HCT116 (cell line): ENCODE results near the gene PIP4P1. TPM values are rescaled to one million over a fixed set of nuclear protein-coding genes. Genes with fewer than 3 reads are reported as not detected.

ENCODE experiments used
- ATAC-seq: fragments of 200-7000 bp; cut with Tn5 transposase; 2 replicates; pipeline ENCODE4 v1.9.1; 2020; ENCODE audit warnings: mild to moderate bottlenecking, moderate library complexity
- BruUV-seq: library from RNA; stranded (reverse); fragments of 400-500 nt; replicated peaks from 2 replicates; lab custom pipeline; 2021; lab: Mats Ljungman, UMichigan
- CTCF ChIA-PET: fragments of 300-600 bp; sonication (Branson Sonifier 250); formaldehyde crosslinking; loops from one replicate; lab custom pipeline; 2021; ENCODE audit warnings: antibody characterized with exemption; lab: Charles Lee
- POLR2A ChIA-PET: fragments of 300-600, 350-600 bp; sonication (Branson Sonifier 250); formaldehyde crosslinking; loops from one replicate; lab custom pipeline; 2021; ENCODE audit warnings: antibody characterized with exemption; lab: Charles Lee
- RAD21 ChIA-PET, 2 experiments: fragments of 300-600 bp; sonication (Branson Sonifier 250); formaldehyde crosslinking; loops; one replicate each; lab custom pipeline; 2023; ENCODE audit warnings: low total read pairs in 2 of 2; ENCODE audit not compliant: uncharacterized antibody in 2 of 2, unreplicated experiment in 2 of 2, low non-redundant PET in 1 of 2; lab: Charles Lee
- DNase-seq: peaks from one replicate; pipeline ENCODE4 v3.0.0-alpha.2; 2010; ENCODE audit warnings: low read depth, low spot score
- H2AFZ ChIP-seq: fragments of 200-600 bp; shearing (Covaris generic), sonication (generic); 2 replicates; pipeline ENCODE4 v1.6.1; 2017; ENCODE audit warnings: low read depth, mixed run types, mixed read lengths, antibody characterized with exemption, low read length; ENCODE audit not compliant: poor library complexity, severe bottlenecking
- H3K27ac ChIP-seq: 2 replicates; pipeline ENCODE4 v1.5.1; 2012; ENCODE audit warnings: low read depth, low read length
- H3K27me3 ChIP-seq: fragments of 200-600 bp; sonication (generic); 2 replicates; pipeline ENCODE4 v1.6.1; 2016; ENCODE audit warnings: mixed run types, low read length, mixed read lengths; ENCODE audit not compliant: insufficient read depth
- H3K36me3 ChIP-seq, 2 experiments: fragments of 200-500 bp in 1 of 2; fragments of 200-600 bp in 1 of 2; sonication (Bioruptor generic) in 1 of 2; sonication (generic) in 1 of 2; 2 replicates each; pipeline versions ENCODE4 v1.5.1 to v1.6.1; 2014 to 2016; ENCODE audit warnings: low read length in 2 of 2, inconsistent platforms in 1 of 2, mixed read lengths in 1 of 2, mixed run types in 1 of 2; ENCODE audit not compliant: insufficient read depth in 2 of 2, control insufficient read depth in 1 of 2
- H3K4me1 ChIP-seq, 2 experiments: fragments of 200-600 bp in 1 of 2; sonication (generic) in 1 of 2; 2 replicates each; pipeline versions ENCODE4 v1.5.1 to v1.6.1; 2012 to 2017; ENCODE audit warnings: low read length in 2 of 2, inconsistent platforms in 1 of 2, mild to moderate bottlenecking in 1 of 2, mixed read lengths in 1 of 2, mixed run types in 1 of 2, moderate library complexity in 1 of 2; ENCODE audit not compliant: insufficient read depth in 2 of 2, control insufficient read depth in 1 of 2
- H3K4me2 ChIP-seq: fragments of 200-600 bp; sonication (generic); 2 replicates; pipeline ENCODE4 v1.6.1; 2017; ENCODE audit warnings: mixed run types, low read length, mixed read lengths
- H3K4me3 ChIP-seq, 2 experiments: fragments of 200-600 bp in 1 of 2; sonication (generic) in 1 of 2; replicated peaks in 1 of 2; 2 replicates each; pipeline ENCODE4 v1.5.1; 2011 to 2016; ENCODE audit warnings: low read length in 2 of 2, control low read depth in 1 of 2, low read depth in 1 of 2, mild to moderate bottlenecking in 1 of 2, mixed read lengths in 1 of 2, mixed run types in 1 of 2
- H3K79me2 ChIP-seq: fragments of 200-600 bp; sonication (generic); 2 replicates; pipeline ENCODE4 v1.6.1; 2017; ENCODE audit warnings: mild to moderate bottlenecking, mixed run types, low read length, moderate library complexity, mixed read lengths; ENCODE audit not compliant: insufficient read depth
- H3K9ac ChIP-seq: fragments of 200-600 bp; sonication (generic); 2 replicates; pipeline ENCODE4 v1.6.1; 2016; ENCODE audit warnings: low read length, mixed read lengths
- H3K9me2 ChIP-seq: fragments of 200-600 bp; sonication (generic), shearing (Covaris generic); 2 replicates; pipeline ENCODE4 v1.6.1; 2017; ENCODE audit warnings: mixed run types, mild to moderate bottlenecking, moderate library complexity; ENCODE audit not compliant: insufficient read depth
- H3K9me3 ChIP-seq, 2 experiments: fragments of 200-500 bp in 1 of 2; fragments of 200-600 bp in 1 of 2; sonication (Bioruptor generic) in 1 of 2; sonication (generic) in 1 of 2; 2 replicates each; pipeline ENCODE4 v1.6.1; 2014 to 2017; ENCODE audit warnings: low read length in 2 of 2, mixed read lengths in 2 of 2, inconsistent platforms in 1 of 2, low read depth in 1 of 2, mild to moderate bottlenecking in 1 of 2, mixed run types in 1 of 2, moderate library complexity in 1 of 2; ENCODE audit not compliant: control insufficient read depth in 1 of 2, insufficient read depth in 1 of 2
- H4K20me1 ChIP-seq: fragments of 200-600 bp; sonication (generic), shearing (Covaris generic); 2 replicates; pipeline ENCODE4 v1.6.1; 2017; ENCODE audit warnings: mixed run types, mild to moderate bottlenecking, moderate library complexity; ENCODE audit not compliant: insufficient read depth
- CEBPB ChIP-seq: IDR thresholded peaks from 2 replicates; pipeline ENCODE4 v1.6.1; 2012; ENCODE audit warnings: low read depth
- EZH2 ChIP-seq: fragments of 200-600 bp; sonication (generic); IDR thresholded peaks from 2 replicates; pipeline ENCODE4 v1.6.1; 2017; ENCODE audit warnings: antibody characterized with exemption, mixed run types
- EZH2phosphoT487 ChIP-seq: fragments of 200-600 bp; IDR thresholded peaks from 2 replicates; pipeline ENCODE4 v1.6.1; 2018; ENCODE audit warnings: antibody characterized with exemption, borderline replicate concordance
- FOSL1 ChIP-seq: IDR thresholded peaks from 2 replicates; pipeline ENCODE4 v1.6.1; 2012; ENCODE audit warnings: low read depth
- JUND ChIP-seq: IDR thresholded peaks from 2 replicates; pipeline ENCODE4 v1.6.1; 2012
- POLR2A ChIP-seq: IDR thresholded peaks from 2 replicates; pipeline ENCODE4 v1.7.0; 2011; ENCODE audit warnings: borderline replicate concordance; ENCODE audit not compliant: insufficient read depth, insufficient read length; ENCODE audit errors: extremely low read depth
- POLR2AphosphoS5 ChIP-seq: IDR thresholded peaks from 2 replicates; pipeline ENCODE4 v1.6.1; 2011; ENCODE audit warnings: mild to moderate bottlenecking, low read depth, low read length, moderate library complexity
- RAD21 ChIP-seq: IDR thresholded peaks from 2 replicates; pipeline ENCODE4 v1.6.1; 2012; ENCODE audit warnings: low read depth, mild to moderate bottlenecking
- REST ChIP-seq: IDR thresholded peaks from 2 replicates; pipeline ENCODE4 v1.6.1; 2012; ENCODE audit warnings: low read depth
- SP1 ChIP-seq: IDR thresholded peaks from 2 replicates; pipeline ENCODE4 v1.6.1; 2012; ENCODE audit warnings: low read depth
- SRF ChIP-seq: IDR thresholded peaks from 2 replicates; pipeline ENCODE4 v1.6.1; 2012; ENCODE audit warnings: low read depth
- TCF7L2 ChIP-seq: IDR thresholded peaks from 2 replicates; pipeline ENCODE4 v1.7.0; 2011; ENCODE audit warnings: borderline replicate concordance, inconsistent platforms; ENCODE audit not compliant: insufficient read depth, insufficient read length; ENCODE audit errors: extremely low read depth
- YY1 ChIP-seq: IDR thresholded peaks from 2 replicates; pipeline ENCODE4 v1.6.1; 2011; ENCODE audit warnings: low read length, low read depth, moderate library complexity, mild to moderate bottlenecking; ENCODE audit not compliant: insufficient replicate concordance; ENCODE audit errors: extremely low read depth
- ZFX ChIP-seq: fragments of 450-650 bp; IDR thresholded peaks from 2 replicates; pipeline ENCODE4 v1.6.1; 2017
- ZNF274 ChIP-seq: fragments of 200-500 bp; sonication (Bioruptor generic); IDR thresholded peaks from 2 replicates; pipeline ENCODE4 v1.6.1; 2014; ENCODE audit warnings: mild to moderate bottlenecking, low read depth, low read length, inconsistent platforms
- intact Hi-C: fragments of 100-400 bp; cut with micrococcal nuclease; formaldehyde crosslinking; loops from 2 replicates; pipeline ENCODE4 v1.10.0; 2022
- total RNA-seq: library from RNA; stranded (reverse); gene quantifications from one replicate; pipeline ENCODE4 v1.2.1, GENCODE V29; 2021; ENCODE audit not compliant: unreplicated experiment
- TF ChIP-seq, protein P1 (sequence below): IDR thresholded peaks from 2 replicates; pipeline ENCODE4 v1.6.1; 2012

Gene PIP4P1
- total RNA-seq, 1 experiment from 2014 or later: 35.4 TPM

- ChIA-PET POLR2A (interaction anchor here (0.9 kb wide), 2 partner anchors 14 to 143 kb away, joined by 3 read pairs; partner anchors contain the start of gene PARP2), RAD21 (no interaction called here), CTCF (interaction anchor here (1.0 to 1.8 kb wide), 7 partner anchors 10 to 121 kb away, joined by 3 to 7 read pairs (median 4); partner anchors contain the start of genes APEX1, PIP4P1 and TEP1)
- Histone ChIP-seq H3K27ac (no peak overlapping the region), H3K4me2 (no peak overlapping the region), H3K9me3 (no peaks in the 10 kb centered on the region), H3K9me2 (no peaks in the 10 kb centered on the region), H3K36me3 (no peaks in the 10 kb centered on the region), H3K9ac (no peak overlapping the region), H3K79me2 (no peaks in the 10 kb centered on the region), H3K27me3 (no peaks in the 10 kb centered on the region), H2AFZ (no peak overlapping the region), H3K4me3 (no peak overlapping the region), H4K20me1 (no peaks in the 10 kb centered on the region), H3K4me1 (peaks cover 7 to 25% of the 10 kb centered on the region in 2 experiments; a peak in 3 of 4 replicates)
- ATAC-seq: no peak
- no peak for DNase-seq
- intact Hi-C loops: loop anchor here (1.0 kb wide), 1 partner anchor 119 kb away; no protein-coding TSS in a partner anchor
- BruUV-seq: no TSS peak
- no peak for TF ChIP-seq EZH2
- TF ChIP-seq EZH2phosphoT487: no peak
- TF ChIP-seq POLR2A: no peak
- no peak for TF ChIP-seq ZFX
- no peak for TF ChIP-seq ZNF274
Observed at GRCh38 chr14:20486684-20487395, 25.6 kb upstream of the PIP4P1 start.

GRCh38 chr14:20485900-20486299 lies 24.7 kb upstream of the PIP4P1 start:
- Histone ChIP-seq H3K27ac (no peak overlapping the region), H3K9ac (no peak overlapping the region), H3K27me3 (no peaks in the 10 kb centered on the region), H3K9me2 (no peaks in the 10 kb centered on the region), H3K9me3 (no peaks in the 10 kb centered on the region), H4K20me1 (no peaks in the 10 kb centered on the region), H3K36me3 (no peaks in the 10 kb centered on the region), H3K79me2 (no peaks in the 10 kb centered on the region), H3K4me1 (peaks cover 5 to 17% of the 10 kb centered on the region in 2 experiments; a peak in 2 of 4 replicates), H3K4me3 (no peak overlapping the region), H3K4me2 (no peak overlapping the region), H2AFZ (no peak overlapping the region)
- ChIA-PET RAD21 (no interaction called here), CTCF (interaction anchor here (1.0 kb wide), 1 partner anchor 13 kb away, joined by 4 read pairs; no protein-coding TSS in a partner anchor), POLR2A (interaction anchor here (2.9 kb wide), 1 partner anchor 16 kb away, joined by 8 read pairs; the partner anchor contains the start of gene PNP)
- ATAC-seq: no peak
- no peak for DNase-seq
- intact Hi-C loops: no loop called here
- BruUV-seq: no TSS peak
- no peak for TF ChIP-seq TCF7L2
- no peak for TF ChIP-seq SRF
- TF ChIP-seq FOSL1: no peak
- no peak for TF ChIP-seq ZNF274
- no peak for TF ChIP-seq CEBPB
- no peak for TF ChIP-seq RAD21
- TF ChIP-seq SP1: no peak
- TF ChIP-seq POLR2AphosphoS5: no peak
- no peak for TF ChIP-seq EZH2
- TF ChIP-seq, protein P1, sequence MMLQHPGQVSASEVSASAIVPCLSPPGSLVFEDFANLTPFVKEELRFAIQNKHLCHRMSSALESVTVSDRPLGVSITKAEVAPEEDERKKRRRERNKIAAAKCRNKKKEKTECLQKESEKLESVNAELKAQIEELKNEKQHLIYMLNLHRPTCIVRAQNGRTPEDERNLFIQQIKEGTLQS: no peak
- TF ChIP-seq REST: no peak
- TF ChIP-seq JUND: no peak
- no peak for TF ChIP-seq YY1
